ENCODE data around the gene ASPSCR1. TPM values are rescaled to one million over a fixed set of nuclear protein-coding genes. Genes with fewer than 3 reads are reported as not detected.

ASPSCR1 gene
- total RNA-seq, 4 donors from 2014 or later = 10.1 to 21.0 (median 17.1) TPM

GRCh38 chr17:82017612-82018151 lies 40.3 kb downstream of the ASPSCR1 start:
- DNase-seq = no peak
- 33% methylated on average over 1 of the region's 13 CpGs; no CpG with 5 or more reads in 1 of the 2 donors for WGBS, 2 donors
- H3K4me1 ChIP-seq = peaks cover 20 to 62% (median 28%) of the 10 kb centered on the region in 3 donors
- H3K36me3 ChIP-seq = peaks cover 0 to 21% (median 4%) of the 10 kb centered on the region in 3 donors
- no peak overlapping the region for H3K27ac ChIP-seq
- TF ChIP-seq POLR2A (IDR thresholded peaks at IDR 0.05) = no peak
- TF ChIP-seq, protein P1, sequence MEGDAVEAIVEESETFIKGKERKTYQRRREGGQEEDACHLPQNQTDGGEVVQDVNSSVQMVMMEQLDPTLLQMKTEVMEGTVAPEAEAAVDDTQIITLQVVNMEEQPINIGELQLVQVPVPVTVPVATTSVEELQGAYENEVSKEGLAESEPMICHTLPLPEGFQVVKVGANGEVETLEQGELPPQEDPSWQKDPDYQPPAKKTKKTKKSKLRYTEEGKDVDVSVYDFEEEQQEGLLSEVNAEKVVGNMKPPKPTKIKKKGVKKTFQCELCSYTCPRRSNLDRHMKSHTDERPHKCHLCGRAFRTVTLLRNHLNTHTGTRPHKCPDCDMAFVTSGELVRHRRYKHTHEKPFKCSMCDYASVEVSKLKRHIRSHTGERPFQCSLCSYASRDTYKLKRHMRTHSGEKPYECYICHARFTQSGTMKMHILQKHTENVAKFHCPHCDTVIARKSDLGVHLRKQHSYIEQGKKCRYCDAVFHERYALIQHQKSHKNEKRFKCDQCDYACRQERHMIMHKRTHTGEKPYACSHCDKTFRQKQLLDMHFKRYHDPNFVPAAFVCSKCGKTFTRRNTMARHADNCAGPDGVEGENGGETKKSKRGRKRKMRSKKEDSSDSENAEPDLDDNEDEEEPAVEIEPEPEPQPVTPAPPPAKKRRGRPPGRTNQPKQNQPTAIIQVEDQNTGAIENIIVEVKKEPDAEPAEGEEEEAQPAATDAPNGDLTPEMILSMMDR (IDR thresholded peaks at IDR 0.05) = no peak
- no peaks in the 10 kb centered on the region for H3K9me3 ChIP-seq
- no peak overlapping the region for H3K4me3 ChIP-seq
- intact Hi-C loops (cut with DNase I) = no loop called here
- H3K27me3 ChIP-seq = no peaks in the 10 kb centered on the region

DNA sequence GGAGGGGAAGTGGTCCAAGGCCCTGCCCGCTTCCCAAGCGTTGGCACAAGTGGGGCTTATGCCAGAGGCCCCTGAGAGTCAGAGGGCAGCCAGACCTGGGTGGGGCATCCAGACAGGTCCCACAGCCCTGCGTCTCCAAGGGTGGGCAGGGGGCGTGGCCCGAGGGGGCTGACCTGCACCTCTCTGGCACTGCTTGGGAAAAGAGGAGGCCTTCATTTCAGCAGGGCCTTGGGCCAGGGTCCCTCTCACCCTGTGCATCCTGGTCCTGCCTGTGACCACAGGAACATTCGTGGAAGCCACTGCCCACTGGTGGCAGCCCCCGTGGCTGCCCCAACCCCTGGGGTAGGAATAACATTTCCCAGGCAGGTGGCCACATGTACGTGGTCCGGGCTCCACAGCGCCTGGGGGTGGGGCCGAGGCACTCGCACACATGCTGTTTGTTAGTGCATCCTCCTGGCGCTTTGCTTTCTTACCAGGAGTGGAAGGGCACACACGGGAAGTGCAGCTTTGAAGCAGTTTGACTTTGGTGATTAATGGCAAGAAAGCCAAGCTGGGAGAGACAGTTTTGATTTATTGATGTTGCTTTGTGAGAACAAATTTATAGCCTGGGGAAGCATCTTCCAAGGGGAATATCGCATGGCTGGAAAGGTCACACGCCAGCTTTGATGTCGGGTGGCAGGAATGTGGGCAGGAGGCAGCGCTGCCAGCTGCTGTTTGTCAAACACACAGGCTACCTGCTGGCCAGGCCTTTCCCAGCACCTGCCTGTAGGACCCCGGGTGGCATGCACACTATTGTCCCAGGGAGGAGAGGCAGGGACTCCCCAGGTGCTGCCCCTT lies 40.9 kb downstream of the ASPSCR1 start:
- 37 to 64% methylated on average over 9 to 12 of the region's 19 CpGs for WGBS, 2 donors
- no peaks in the 10 kb centered on the region for H3K27me3 ChIP-seq
- no peak for TF ChIP-seq POLR2A (IDR thresholded peaks at IDR 0.05)
- TF ChIP-seq, protein P1 (IDR thresholded peaks at IDR 0.05) = no peak
- peaks cover 16 to 56% (median 28%) of the 10 kb centered on the region in 3 donors for H3K4me1 ChIP-seq
- H3K36me3 ChIP-seq = peaks cover 0 to 21% (median 4%) of the 10 kb centered on the region in 3 donors
- H3K4me3 ChIP-seq = no peak overlapping the region
- intact Hi-C loops (cut with DNase I) = no loop called here
- no peaks in the 10 kb centered on the region for H3K9me3 ChIP-seq
- DNase-seq = no peak
- no peak overlapping the region for H3K27ac ChIP-seq

- Histone ChIP-seq H3K36me3 (peaks cover 0 to 21% (median 4%) of the 10 kb centered on the region in 3 donors), H3K27me3 (no peaks in the 10 kb centered on the region), H3K27ac (no peak overlapping the region), H3K4me1 (peaks cover 21 to 56% (median 32%) of the 10 kb centered on the region in 3 donors), H3K9me3 (no peaks in the 10 kb centered on the region), H3K4me3 (no peak overlapping the region)
- no peak for DNase-seq
- TF ChIP-seq, protein P1 (IDR thresholded peaks at IDR 0.05) = no peak
- no peak for TF ChIP-seq POLR2A (IDR thresholded peaks at IDR 0.05)
- intact Hi-C loops (cut with DNase I) = no loop called here
- WGBS, 2 donors = 84 to 95% methylated on average over 2 to 9 of the region's 33 CpGs
Measured at GRCh38 chr17:82018989-82019689, 41.7 kb downstream of the ASPSCR1 start.

DNA sequence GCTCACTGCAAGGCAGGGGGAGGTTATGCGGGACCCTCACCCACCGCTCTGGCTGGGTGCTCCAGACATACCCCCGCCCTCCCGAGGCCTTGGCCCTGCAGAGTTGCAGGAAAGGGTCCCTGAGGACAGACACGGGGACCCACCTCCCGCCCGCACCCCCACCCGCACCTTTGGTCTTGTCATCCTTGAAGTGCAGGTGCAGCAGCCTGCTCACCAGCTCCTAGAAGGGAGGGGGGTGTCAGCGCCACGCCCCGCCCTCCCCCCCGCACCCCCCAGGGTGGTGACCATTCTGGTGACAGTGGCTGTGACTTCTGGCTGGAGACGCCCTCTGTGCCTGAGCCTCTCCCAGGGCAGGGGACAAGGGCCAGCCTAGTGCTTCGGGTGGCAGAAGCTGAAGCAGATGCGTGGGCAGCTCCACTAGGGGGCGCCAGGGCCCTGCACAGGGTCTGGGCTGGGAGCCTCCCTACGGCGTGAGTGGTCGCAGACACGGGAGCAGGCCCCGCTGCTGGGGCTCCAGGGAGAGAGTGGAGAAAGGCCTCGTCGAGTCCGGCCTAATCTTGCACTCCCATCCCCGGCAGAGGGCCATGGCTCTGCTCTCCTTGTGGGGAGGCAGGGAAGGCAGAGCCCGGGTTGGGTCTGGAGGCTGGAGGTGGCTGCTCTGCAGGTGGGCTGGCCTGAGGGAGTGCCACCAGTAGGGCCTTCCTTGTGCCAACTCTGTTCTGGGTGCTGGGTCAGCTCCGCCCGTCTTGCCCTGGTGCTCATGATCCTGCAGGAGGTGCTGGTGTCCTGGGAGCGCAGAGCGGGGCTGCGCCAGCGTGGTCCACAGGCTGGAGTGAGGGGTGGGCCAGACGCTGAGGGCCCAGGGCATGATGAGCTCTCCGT lies 42.5 kb downstream of the ASPSCR1 start:
- H3K4me3 ChIP-seq = no peak overlapping the region
- no peaks in the 10 kb centered on the region for H3K9me3 ChIP-seq
- DNase-seq = no peak
- H3K27me3 ChIP-seq = no peaks in the 10 kb centered on the region
- intact Hi-C loops (cut with DNase I) = no loop called here
- peaks cover 0 to 21% (median 4%) of the 10 kb centered on the region in 3 donors for H3K36me3 ChIP-seq
- TF ChIP-seq, protein P1 (IDR thresholded peaks at IDR 0.05) = peak; percentile 39 to 70 (median 58)
- TF ChIP-seq POLR2A (IDR thresholded peaks at IDR 0.05) = no peak
- H3K4me1 ChIP-seq = peaks cover 25 to 56% (median 30%) of the 10 kb centered on the region in 3 donors
- 63 to 66% methylated on average over 8 to 14 of the region's 34 CpGs for WGBS, 2 donors
- no peak overlapping the region for H3K27ac ChIP-seq

Measured in esophagus squamous epithelium (tissue), 5 donors.